PC-9 (cell line): Measurements from ENCODE around the gene C15orf62. TPM values are rescaled to one million over a fixed set of nuclear protein-coding genes. Genes with fewer than 3 reads are reported as not detected.

Source experiments
- BruUV-seq: library from RNA; stranded (reverse); fragments of 400-500 nt; replicated peaks from 2 replicates; lab custom pipeline; 2021; lab: Mats Ljungman, UMichigan
- CTCF ChIA-PET: fragments of 300-600 bp; sonication (Branson Sonifier 250); formaldehyde crosslinking; loops from one replicate; lab custom pipeline; 2022; ENCODE audit warnings: antibody characterized with exemption; lab: Charles Lee
- POLR2A ChIA-PET: fragments of 300-600 bp; sonication (Branson Sonifier 250); formaldehyde crosslinking; loops from one replicate; lab custom pipeline; 2022; ENCODE audit warnings: antibody characterized with exemption; ENCODE audit not compliant: unreplicated experiment; lab: Charles Lee
- DNase-seq, 2 experiments: peaks; one replicate each; pipeline versions ENCODE4 v3.0.0 to v3.0.0-alpha.2; 2015 to 2022; ENCODE audit warnings: mixed read lengths in 1 of 2
- H2AFZ ChIP-seq: fragments of 200-600 bp; sonication (generic); 2 replicates; pipeline ENCODE4 v1.8.1; 2017; ENCODE audit warnings: antibody characterized with exemption
- H3F3A ChIP-seq: fragments of 200-600 bp; sonication (generic); 2 replicates; pipeline ENCODE4 v1.8.1; 2017; ENCODE audit warnings: antibody characterized with exemption, mild to moderate bottlenecking, low read depth; ENCODE audit not compliant: insufficient read depth
- H3K27ac ChIP-seq: fragments of 200-600 bp; sonication (generic); 2 replicates; pipeline ENCODE4 v1.6.1; 2016; ENCODE audit warnings: mixed run types
- H3K27me3 ChIP-seq: fragments of 200-600 bp; sonication (generic); 2 replicates; pipeline ENCODE4 v1.6.1; 2016; ENCODE audit warnings: low read depth, mixed run types; ENCODE audit not compliant: insufficient read depth
- H3K36me3 ChIP-seq: fragments of 200-600 bp; sonication (generic); 2 replicates; pipeline ENCODE4 v1.6.1; 2016; ENCODE audit warnings: low read depth, mixed run types
- H3K4me1 ChIP-seq: fragments of 200-600 bp; sonication (generic); replicated peaks from 2 replicates; pipeline ENCODE4 v1.6.1; 2016; ENCODE audit warnings: mixed run types; ENCODE audit not compliant: insufficient read depth
- H3K4me2 ChIP-seq: fragments of 200-600 bp; sonication (generic); 2 replicates; pipeline ENCODE4 v1.6.1; 2017; ENCODE audit warnings: mixed run types
- H3K4me3 ChIP-seq: fragments of 200-600 bp; sonication (generic); 2 replicates; pipeline ENCODE4 v1.6.1; 2016; ENCODE audit warnings: mixed run types
- H3K79me2 ChIP-seq: fragments of 200-600 bp; sonication (generic); 2 replicates; pipeline ENCODE4 v1.6.1; 2017; ENCODE audit warnings: low read depth, mixed run types
- H3K9me2 ChIP-seq: fragments of 200-600 bp; sonication (generic); 2 replicates; pipeline ENCODE4 v1.8.1; 2017; ENCODE audit warnings: mild to moderate bottlenecking; ENCODE audit not compliant: insufficient read depth
- H3K9me3 ChIP-seq: fragments of 200-600 bp; sonication (generic); 2 replicates; pipeline ENCODE4 v1.8.1; 2016; ENCODE audit warnings: low read depth; ENCODE audit not compliant: insufficient read depth
- H4K20me1 ChIP-seq: fragments of 200-600 bp; sonication (generic); 2 replicates; pipeline ENCODE4 v1.8.1; 2017; ENCODE audit not compliant: insufficient read depth
- EZH2 ChIP-seq: fragments of 200-600 bp; sonication (generic); IDR thresholded peaks from 2 replicates; pipeline ENCODE4 v1.8.0; 2017; ENCODE audit warnings: antibody characterized with exemption, low read depth
- intact Hi-C: fragments of 100-400 bp; cut with micrococcal nuclease; formaldehyde crosslinking; loops from one replicate; pipeline ENCODE4 v1.10.0; 2022; ENCODE audit not compliant: unreplicated experiment
- total RNA-seq: library from RNA; stranded (reverse); gene quantifications from 2 replicates; pipeline ENCODE4 v1.2.3, GENCODE V29; 2021
- TF ChIP-seq, protein P1 (sequence below): fragments of 200-600 bp; sonication (generic); conservative IDR thresholded peaks from 2 replicates; pipeline ENCODE4 v1.6.1; 2017; ENCODE audit warnings: mixed run types, antibody characterized with exemption, mild to moderate bottlenecking, moderate library complexity

Gene C15orf62
- total RNA-seq, 1 experiment from 2014 or later = 0.33 TPM

DNA sequence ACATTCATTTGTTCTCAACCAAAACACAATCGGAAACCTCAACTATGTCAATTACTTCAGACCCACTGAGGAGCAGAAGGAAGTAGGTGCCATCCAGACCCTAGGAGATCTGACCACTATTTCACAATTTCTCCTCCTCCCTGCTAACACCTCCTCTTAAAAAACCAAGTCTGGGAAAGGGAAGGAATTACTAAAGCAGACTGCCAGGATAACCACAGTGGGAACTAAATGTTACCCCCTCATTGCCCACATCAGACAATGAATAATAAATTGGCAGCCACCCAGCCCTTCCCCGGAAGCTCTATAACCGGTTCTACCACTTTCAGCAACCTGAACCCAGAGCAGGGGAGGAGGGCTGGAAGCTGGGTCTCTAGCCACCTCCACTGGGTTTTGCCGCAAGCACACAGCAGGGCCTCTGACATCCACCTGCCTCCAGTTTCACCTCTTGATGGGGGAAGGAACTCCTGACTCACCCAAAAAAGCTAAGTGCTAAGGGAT, 17.6 kb downstream of the C15orf62 start:
- no peaks in the 10 kb centered on the region for H3K9me2 ChIP-seq
- H4K20me1 ChIP-seq = no peaks in the 10 kb centered on the region
- H3K4me1 ChIP-seq = peaks cover 79% of the 10 kb centered on the region
- peaks cover 68% of the 10 kb centered on the region for H3F3A ChIP-seq
- H3K27me3 ChIP-seq = no peaks in the 10 kb centered on the region
- intact Hi-C loops = loop anchor here (1.0 kb wide), 6 partner anchors 18 to 105 kb away; partner anchors contain the start of genes C15orf62, DNAJC17 and ZFYVE19
- ChIA-PET POLR2A (interaction anchor here (0.6 to 0.7 kb wide), 4 partner anchors 20 to 357 kb away, joined by 3 to 5 read pairs (median 4); partner anchors contain the start of gene DNAJC17), CTCF (interaction anchor here (1.5 kb wide), 2 partner anchors 70 to 72 kb away, joined by 3 to 4 read pairs; no protein-coding TSS in a partner anchor)
- no peaks in the 10 kb centered on the region for H3K36me3 ChIP-seq
- no peak overlapping the region for H2AFZ ChIP-seq
- peak overlapping the region; percentile 74 for H3K4me2 ChIP-seq
- peak overlapping the region; percentile 98 for H3K27ac ChIP-seq
- no TSS peak for BruUV-seq
- no peak overlapping the region; the same call in 1 of the 2 replicates for H3K4me3 ChIP-seq
- TF ChIP-seq EZH2 = no peak
- TF ChIP-seq, protein P1, sequence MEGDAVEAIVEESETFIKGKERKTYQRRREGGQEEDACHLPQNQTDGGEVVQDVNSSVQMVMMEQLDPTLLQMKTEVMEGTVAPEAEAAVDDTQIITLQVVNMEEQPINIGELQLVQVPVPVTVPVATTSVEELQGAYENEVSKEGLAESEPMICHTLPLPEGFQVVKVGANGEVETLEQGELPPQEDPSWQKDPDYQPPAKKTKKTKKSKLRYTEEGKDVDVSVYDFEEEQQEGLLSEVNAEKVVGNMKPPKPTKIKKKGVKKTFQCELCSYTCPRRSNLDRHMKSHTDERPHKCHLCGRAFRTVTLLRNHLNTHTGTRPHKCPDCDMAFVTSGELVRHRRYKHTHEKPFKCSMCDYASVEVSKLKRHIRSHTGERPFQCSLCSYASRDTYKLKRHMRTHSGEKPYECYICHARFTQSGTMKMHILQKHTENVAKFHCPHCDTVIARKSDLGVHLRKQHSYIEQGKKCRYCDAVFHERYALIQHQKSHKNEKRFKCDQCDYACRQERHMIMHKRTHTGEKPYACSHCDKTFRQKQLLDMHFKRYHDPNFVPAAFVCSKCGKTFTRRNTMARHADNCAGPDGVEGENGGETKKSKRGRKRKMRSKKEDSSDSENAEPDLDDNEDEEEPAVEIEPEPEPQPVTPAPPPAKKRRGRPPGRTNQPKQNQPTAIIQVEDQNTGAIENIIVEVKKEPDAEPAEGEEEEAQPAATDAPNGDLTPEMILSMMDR = no peak
- peak; percentile 91 to 97 for DNase-seq
- H3K79me2 ChIP-seq = peaks cover 58% of the 10 kb centered on the region
- H3K9me3 ChIP-seq = no peaks in the 10 kb centered on the region

DNA sequence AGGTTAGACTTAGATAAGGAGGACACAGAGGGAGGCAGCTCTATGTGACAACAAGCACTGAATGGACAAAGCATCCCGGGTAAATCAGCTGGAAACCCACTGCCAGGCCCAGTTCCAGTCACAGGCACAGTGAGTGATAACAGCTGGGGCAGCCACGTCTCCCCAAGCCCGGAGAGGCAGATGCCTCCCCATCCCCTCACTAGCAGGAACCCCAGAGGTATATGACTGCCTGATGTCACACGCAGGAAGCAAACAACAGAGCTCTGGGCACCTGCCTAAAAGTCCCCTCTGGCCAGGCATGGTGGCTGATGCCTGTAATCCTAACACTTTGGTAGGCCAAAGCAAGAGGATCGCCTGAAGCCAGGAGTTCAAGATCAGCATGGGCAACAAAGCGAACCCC, 18.2 kb downstream of the C15orf62 start:
- intact Hi-C loops = loop anchor here (1.0 kb wide), 6 partner anchors 19 to 104 kb away; partner anchors contain the start of genes C15orf62, DNAJC17 and ZFYVE19
- Histone ChIP-seq H3K9me3 (no peaks in the 10 kb centered on the region), H3K27me3 (no peaks in the 10 kb centered on the region), H3K4me1 (peaks cover 85% of the 10 kb centered on the region), H4K20me1 (no peaks in the 10 kb centered on the region), H3K4me2 (peak overlapping the region; percentile 68), H2AFZ (no peak overlapping the region), H3F3A (peaks cover 68% of the 10 kb centered on the region), H3K79me2 (peaks cover 62% of the 10 kb centered on the region), H3K4me3 (peak overlapping the region; percentile 39; the same call in 1 of the 2 replicates), H3K9me2 (no peaks in the 10 kb centered on the region), H3K36me3 (no peaks in the 10 kb centered on the region), H3K27ac (peak overlapping the region; percentile 98)
- no peak for DNase-seq
- ChIA-PET POLR2A (interaction anchor here (0.6 to 0.9 kb wide), 4 partner anchors 19 to 358 kb away, joined by 3 to 5 read pairs (median 4); partner anchors contain the start of genes DNAJC17 and SPINT1), CTCF (interaction anchor here (0.7 to 1.5 kb wide), 3 partner anchors 70 to 104 kb away, joined by 3 to 7 read pairs (median 4); no protein-coding TSS in a partner anchor)
- BruUV-seq = no TSS peak
- no peak for TF ChIP-seq EZH2
- TF ChIP-seq, protein P1 = no peak

GRCh38 chr15:40789119-40789518, 19.3 kb downstream of the C15orf62 start:
- no TSS peak for BruUV-seq
- Histone ChIP-seq H3K36me3 (no peaks in the 10 kb centered on the region), H3K4me1 (peaks cover 96% of the 10 kb centered on the region), H3K4me3 (no peak overlapping the region), H3K4me2 (peak overlapping the region; percentile 34; the same call in 1 of the 2 replicates), H3K27ac (peak overlapping the region; percentile 98), H3K9me2 (no peaks in the 10 kb centered on the region), H2AFZ (no peak overlapping the region), H3K27me3 (no peaks in the 10 kb centered on the region), H3K79me2 (peaks cover 55% of the 10 kb centered on the region), H3K9me3 (no peaks in the 10 kb centered on the region), H3F3A (peaks cover 76% of the 10 kb centered on the region), H4K20me1 (no peaks in the 10 kb centered on the region)
- ChIA-PET POLR2A (no interaction called here), CTCF (interaction anchor here (0.7 kb wide), 1 partner anchor 34 kb away, joined by 4 read pairs; no protein-coding TSS in a partner anchor)
- no peak for DNase-seq
- TF ChIP-seq, protein P1 = no peak
- no peak for TF ChIP-seq EZH2
- intact Hi-C loops = no loop called here
